ENCODE measurements around the gene DNAL1.
"Not testable (repeated sequence)": the region's sequence is repeated elsewhere in the genome, so short reads cannot be mapped to it uniquely, and the experiment has no call there.

Gene DNAL1

GRCh38 chr14:73616831-73617230, 28.0 kb upstream of the DNAL1 start:
- TF ChIP-seq POLR2AphosphoS5 (IDR thresholded peaks at IDR 0.05; ENCODE audit: low read depth, low read length) (no peak), POU2F2 (IDR thresholded peaks at IDR 0.05; ENCODE audit: low read depth, low read length) (no peak), PAX5 (IDR thresholded peaks at IDR 0.05; ENCODE audit: insufficient read depth, low read length, severe bottlenecking) (no peak), SPI1 (IDR thresholded peaks at IDR 0.05; ENCODE audit: low read depth, low read length) (no peak), TAF1 (IDR thresholded peaks at IDR 0.05; ENCODE audit: low read depth, low read length) (no peak), POLR2A (IDR thresholded peaks at IDR 0.05; ENCODE audit: low read depth, low read length) (no peak)
- no peak for FAIRE-seq
- DNase-seq (ENCODE audit: insufficient read length, low spot score), result no peak

GRCh38 chr14:73619524-73619923, 25.3 kb upstream of the DNAL1 start:
- no peak for DNase-seq (ENCODE audit: insufficient read length, low spot score)
- no peak for FAIRE-seq
- TF ChIP-seq POU2F2 (IDR thresholded peaks at IDR 0.05; ENCODE audit: low read depth, low read length) (no peak), POLR2AphosphoS5 (IDR thresholded peaks at IDR 0.05; ENCODE audit: low read depth, low read length) (no peak), SPI1 (IDR thresholded peaks at IDR 0.05; ENCODE audit: low read depth, low read length) (no peak), TAF1 (IDR thresholded peaks at IDR 0.05; ENCODE audit: low read depth, low read length) (no peak), PAX5 (IDR thresholded peaks at IDR 0.05; ENCODE audit: insufficient read depth, low read length, severe bottlenecking) (no peak), POLR2A (IDR thresholded peaks at IDR 0.05; ENCODE audit: low read depth, low read length) (no peak)

DNA sequence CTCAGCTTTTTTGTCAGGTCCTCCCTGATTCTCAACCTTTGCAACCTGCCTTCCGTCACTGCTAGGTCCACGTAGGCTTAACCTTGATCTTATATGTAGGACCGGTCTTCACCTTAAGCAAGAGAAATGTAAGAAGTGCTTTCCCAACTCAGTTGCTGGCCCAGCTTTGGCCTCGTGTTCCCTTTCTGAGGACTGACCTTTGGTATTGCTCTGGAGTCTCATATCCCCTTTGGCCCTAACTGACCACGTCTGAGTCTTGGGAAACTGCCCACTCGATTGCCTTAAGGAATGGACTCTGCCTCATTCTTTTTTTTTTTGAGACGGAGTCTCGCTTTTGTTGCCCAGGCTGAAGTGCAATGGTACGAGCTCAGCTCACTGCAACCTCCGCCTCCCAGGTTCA, 24.5 kb upstream of the DNAL1 start:
- DNase-seq (ENCODE audit: insufficient read length, low spot score) (no peak), FAIRE-seq (no peak)
- no peak for TF ChIP-seq SPI1 (IDR thresholded peaks at IDR 0.05; ENCODE audit: low read depth, low read length)

DNA sequence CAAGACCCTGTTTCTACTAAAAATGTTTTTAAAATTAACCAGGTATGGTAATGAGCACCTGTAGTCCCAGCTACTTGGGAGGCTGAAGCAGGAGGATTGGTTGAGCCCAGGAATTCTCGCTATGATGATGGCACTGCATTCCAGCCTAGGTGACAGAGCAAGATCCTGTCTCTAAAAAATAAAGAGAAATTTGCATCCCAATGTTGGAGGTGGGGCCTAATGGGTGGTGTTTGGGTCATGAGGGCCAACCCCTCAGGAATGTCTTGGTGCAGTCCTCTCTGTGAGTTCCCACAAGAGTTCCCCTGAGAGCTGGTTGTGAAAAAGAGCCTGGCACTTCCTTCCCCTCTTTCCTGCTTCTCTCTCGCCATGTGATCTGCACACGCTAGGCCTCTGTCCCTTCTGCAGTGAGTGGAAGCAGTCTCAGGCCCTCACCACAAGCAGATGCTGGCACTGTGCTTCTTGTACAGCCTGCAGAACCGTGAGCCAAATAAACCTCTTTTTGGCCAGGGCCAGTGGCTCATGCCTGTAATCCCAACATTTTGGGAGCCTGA, 21.2 kb upstream of the DNAL1 start:
- DNase-seq (ENCODE audit: insufficient read length, low spot score) (no peak), FAIRE-seq (no peak)
- no peak for TF ChIP-seq POLR2A (IDR thresholded peaks at IDR 0.05; ENCODE audit: low read depth, low read length)
- no peak for TF ChIP-seq POLR2AphosphoS5 (IDR thresholded peaks at IDR 0.05; ENCODE audit: low read depth, low read length)
- TF ChIP-seq POU2F2 (IDR thresholded peaks at IDR 0.05; ENCODE audit: low read depth, low read length), result no peak
- TF ChIP-seq TAF1 (IDR thresholded peaks at IDR 0.05; ENCODE audit: low read depth, low read length), result no peak
- TF ChIP-seq SPI1 (IDR thresholded peaks at IDR 0.05; ENCODE audit: low read depth, low read length), result no peak
- TF ChIP-seq PAX5 (IDR thresholded peaks at IDR 0.05; ENCODE audit: insufficient read depth, low read length, severe bottlenecking), result no peak

- no peak for FAIRE-seq
- TF ChIP-seq POU2F2 (IDR thresholded peaks at IDR 0.05; ENCODE audit: low read depth, low read length), result no peak
- TF ChIP-seq SPI1 (IDR thresholded peaks at IDR 0.05; ENCODE audit: low read depth, low read length), result no peak
- no peak for TF ChIP-seq TAF1 (IDR thresholded peaks at IDR 0.05; ENCODE audit: low read depth, low read length)
- TF ChIP-seq POLR2AphosphoS5 (IDR thresholded peaks at IDR 0.05; ENCODE audit: low read depth, low read length), result no peak
- TF ChIP-seq POLR2A (IDR thresholded peaks at IDR 0.05; ENCODE audit: low read depth, low read length), result no peak
- no peak for TF ChIP-seq PAX5 (IDR thresholded peaks at IDR 0.05; ENCODE audit: insufficient read depth, low read length, severe bottlenecking)
- DNase-seq (ENCODE audit: insufficient read length, low spot score), result no peak
Measured at GRCh38 chr14:73625706-73626105, 19.1 kb upstream of the DNAL1 start.

- no peak for DNase-seq (ENCODE audit: insufficient read length, low spot score)
- TF ChIP-seq POLR2AphosphoS5 (IDR thresholded peaks at IDR 0.05; ENCODE audit: low read depth, low read length) (no peak), SPI1 (IDR thresholded peaks at IDR 0.05; ENCODE audit: low read depth, low read length) (no peak), POLR2A (IDR thresholded peaks at IDR 0.05; ENCODE audit: low read depth, low read length) (no peak)
- FAIRE-seq, result no peak
Measured at GRCh38 chr14:73627151-73627558, 17.6 kb upstream of the DNAL1 start.

DNA sequence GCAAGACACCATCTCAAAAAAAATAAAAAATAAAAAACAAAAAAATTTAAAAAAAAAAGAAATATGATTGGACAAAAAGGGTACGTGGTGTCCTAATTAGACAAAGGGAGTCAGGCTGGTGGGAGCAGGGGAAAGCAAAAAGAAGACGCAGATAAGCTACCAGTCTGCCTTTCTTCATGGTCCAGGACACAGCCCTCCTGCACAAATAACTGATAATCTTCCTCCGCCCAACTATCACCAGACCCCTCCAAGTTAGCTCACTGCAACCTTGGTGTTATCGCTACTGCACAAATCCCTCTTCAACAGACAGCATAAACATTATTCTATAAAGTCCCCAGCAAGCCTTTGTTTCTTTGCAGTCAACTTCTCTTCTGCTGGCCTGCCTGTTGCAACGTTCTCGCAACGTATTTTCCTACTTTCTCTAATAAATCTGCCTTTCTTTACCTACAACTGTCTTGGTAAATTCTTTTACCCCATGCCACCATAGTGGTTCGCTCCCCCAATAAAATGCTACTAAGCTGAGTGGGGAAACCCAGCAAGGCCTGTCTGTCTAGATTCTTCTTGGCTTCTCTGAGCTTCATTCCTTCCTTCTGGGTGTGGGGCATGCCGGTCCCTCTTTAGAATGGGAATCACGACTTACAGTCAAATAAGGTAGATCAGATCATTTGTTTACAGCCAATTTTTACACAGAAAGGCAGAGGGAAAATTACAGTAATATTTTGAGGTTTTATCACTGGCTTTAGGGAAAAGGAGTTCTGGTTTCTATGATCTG, 14.6 kb upstream of the DNAL1 start:
- FAIRE-seq, result no peak
- DNase-seq (ENCODE audit: insufficient read length, low spot score), result no peak
- TF ChIP-seq TAF1 (IDR thresholded peaks at IDR 0.05; ENCODE audit: low read depth, low read length) (no peak), POLR2A (IDR thresholded peaks at IDR 0.05; ENCODE audit: low read depth, low read length) (no peak), POU2F2 (IDR thresholded peaks at IDR 0.05; ENCODE audit: low read depth, low read length) (no peak), PAX5 (IDR thresholded peaks at IDR 0.05; ENCODE audit: insufficient read depth, low read length, severe bottlenecking) (no peak), SPI1 (IDR thresholded peaks at IDR 0.05; ENCODE audit: low read depth, low read length) (no peak), POLR2AphosphoS5 (IDR thresholded peaks at IDR 0.05; ENCODE audit: low read depth, low read length) (no peak)

DNA sequence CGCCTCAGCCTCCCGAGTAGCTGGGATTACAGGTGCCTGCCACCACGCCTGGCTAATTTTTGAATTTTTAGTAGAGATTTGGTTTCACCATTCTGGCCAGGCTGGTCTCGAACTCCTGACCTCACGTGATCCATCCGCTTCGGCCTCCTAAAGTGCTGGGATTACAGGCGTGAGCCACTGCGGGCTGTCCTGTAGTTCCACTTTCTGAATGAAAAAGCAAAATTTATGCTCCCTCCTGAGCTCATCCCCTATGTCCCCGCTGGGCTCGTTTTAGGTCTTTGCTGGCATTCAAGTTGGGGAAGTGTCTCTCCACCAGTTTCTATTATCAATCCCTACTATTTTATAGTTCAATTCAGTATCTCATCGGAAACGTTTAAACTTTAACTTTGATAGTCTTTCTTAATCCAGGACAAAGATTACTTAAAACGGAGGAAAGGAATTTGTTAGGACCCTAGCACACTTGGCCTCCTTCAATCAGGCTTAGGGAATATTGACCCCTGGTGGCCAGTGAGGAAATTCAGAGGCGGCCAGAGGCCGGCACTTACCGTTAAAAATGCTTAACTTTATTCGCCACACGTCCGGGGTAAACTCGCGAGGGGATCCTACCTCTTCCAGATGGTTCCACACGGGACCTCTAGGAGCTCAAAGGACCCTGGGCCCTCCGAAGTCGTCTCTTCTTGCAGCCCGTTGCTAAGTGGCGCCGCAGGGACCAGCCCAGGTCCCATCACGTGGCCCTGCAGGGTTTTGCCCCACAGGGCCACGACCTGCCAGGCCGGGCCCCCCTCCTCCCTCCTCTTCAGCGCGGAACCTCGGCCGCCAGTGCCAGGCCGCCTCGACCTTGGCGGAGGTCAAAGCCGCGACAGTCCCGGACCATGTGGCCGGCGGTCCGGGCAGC, 11.4 kb upstream of the DNAL1 start:
- TF ChIP-seq POLR2AphosphoS5 (IDR thresholded peaks at IDR 0.05; ENCODE audit: low read depth, low read length) (no peak), SPI1 (IDR thresholded peaks at IDR 0.05; ENCODE audit: low read depth, low read length) (no peak), POLR2A (IDR thresholded peaks at IDR 0.05; ENCODE audit: low read depth, low read length) (no peak), POU2F2 (IDR thresholded peaks at IDR 0.05; ENCODE audit: low read depth, low read length) (no peak), PAX5 (IDR thresholded peaks at IDR 0.05; ENCODE audit: insufficient read depth, low read length, severe bottlenecking) (no peak), TAF1 (IDR thresholded peaks at IDR 0.05; ENCODE audit: low read depth, low read length) (no peak)
- DNase-seq (ENCODE audit: insufficient read length, low spot score) (peak; percentile 47), FAIRE-seq (peak; percentile 76)

- TF ChIP-seq PAX5 (IDR thresholded peaks at IDR 0.05; ENCODE audit: insufficient read depth, low read length, severe bottlenecking) (no peak), TAF1 (IDR thresholded peaks at IDR 0.05; ENCODE audit: low read depth, low read length) (no peak), SPI1 (IDR thresholded peaks at IDR 0.05; ENCODE audit: low read depth, low read length) (no peak), POU2F2 (IDR thresholded peaks at IDR 0.05; ENCODE audit: low read depth, low read length) (no peak), POLR2AphosphoS5 (IDR thresholded peaks at IDR 0.05; ENCODE audit: low read depth, low read length) (no peak), POLR2A (IDR thresholded peaks at IDR 0.05; ENCODE audit: low read depth, low read length) (no peak)
- DNase-seq (ENCODE audit: insufficient read length, low spot score) (peak; percentile 22), FAIRE-seq (peak; percentile 69)
Measured at GRCh38 chr14:73634011-73634833, 10.6 kb upstream of the DNAL1 start.

GRCh38 chr14:73636355-73636754, 8.4 kb upstream of the DNAL1 start:
- not testable (repeated sequence) for DNase-seq (ENCODE audit: insufficient read length, low spot score); FAIRE-seq

Measured in GM12891 (cell line).